Omental fat pad (tissue), 4 donors: Measurements from ENCODE around the gene RAB14. TPM values are rescaled to one million over a fixed set of nuclear protein-coding genes. Genes with fewer than 3 reads are reported as not detected.

Experiments
- ATAC-seq: fragments of 150-250 bp; one replicate; pipeline ENCODE4 v1.9.1; 2016; ENCODE audit warnings: mild to moderate bottlenecking, moderate library complexity; ENCODE audit not compliant: low FRiP score
- DNase-seq: peaks from one replicate; pipeline ENCODE4 v3.0.0-alpha.2; 2019; ENCODE audit warnings: low spot score
- total RNA-seq, 4 donors: library from RNA; depleted of rRNA; stranded (reverse); fragments of >200 nt; gene quantifications; one replicate each; pipeline ENCODE4 v1.1.0, GENCODE V29; 2016
- TF ChIP-seq, protein P1 (sequence below), 3 donors: fragments of 450-650 bp; IDR thresholded peaks; one replicate each; pipeline ENCODE4 v1.5.1; 2016 to 2017; ENCODE audit warnings: antibody characterized with exemption in 3 of 3, mild to moderate bottlenecking in 3 of 3, moderate library complexity in 2 of 3

RAB14 gene
- total RNA-seq, 4 donors from 2014 or later, result 31.0 to 44.8 (median 35.6) TPM

DNA sequence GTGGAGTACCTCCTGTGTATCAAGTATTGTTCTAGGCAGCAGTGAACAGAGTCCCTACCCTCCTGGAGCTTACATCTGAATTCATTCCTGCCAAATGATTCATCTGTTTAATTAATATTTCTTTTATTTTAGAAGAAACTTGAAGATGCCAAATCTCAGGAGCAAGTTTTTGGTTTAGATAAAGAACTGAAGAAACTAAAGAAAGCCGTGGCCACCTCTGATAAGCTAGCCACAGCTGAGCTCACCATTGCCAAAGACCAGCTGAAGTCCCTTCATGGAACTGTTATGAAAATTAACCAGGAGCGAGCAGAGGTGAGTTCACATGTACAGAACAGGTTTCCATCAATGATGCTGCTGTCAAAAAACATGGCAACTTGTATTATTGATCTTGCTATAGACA lies 57.9 kb downstream of the RAB14 start:
- TF ChIP-seq, protein P1, sequence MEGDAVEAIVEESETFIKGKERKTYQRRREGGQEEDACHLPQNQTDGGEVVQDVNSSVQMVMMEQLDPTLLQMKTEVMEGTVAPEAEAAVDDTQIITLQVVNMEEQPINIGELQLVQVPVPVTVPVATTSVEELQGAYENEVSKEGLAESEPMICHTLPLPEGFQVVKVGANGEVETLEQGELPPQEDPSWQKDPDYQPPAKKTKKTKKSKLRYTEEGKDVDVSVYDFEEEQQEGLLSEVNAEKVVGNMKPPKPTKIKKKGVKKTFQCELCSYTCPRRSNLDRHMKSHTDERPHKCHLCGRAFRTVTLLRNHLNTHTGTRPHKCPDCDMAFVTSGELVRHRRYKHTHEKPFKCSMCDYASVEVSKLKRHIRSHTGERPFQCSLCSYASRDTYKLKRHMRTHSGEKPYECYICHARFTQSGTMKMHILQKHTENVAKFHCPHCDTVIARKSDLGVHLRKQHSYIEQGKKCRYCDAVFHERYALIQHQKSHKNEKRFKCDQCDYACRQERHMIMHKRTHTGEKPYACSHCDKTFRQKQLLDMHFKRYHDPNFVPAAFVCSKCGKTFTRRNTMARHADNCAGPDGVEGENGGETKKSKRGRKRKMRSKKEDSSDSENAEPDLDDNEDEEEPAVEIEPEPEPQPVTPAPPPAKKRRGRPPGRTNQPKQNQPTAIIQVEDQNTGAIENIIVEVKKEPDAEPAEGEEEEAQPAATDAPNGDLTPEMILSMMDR (IDR thresholded peaks at IDR 0.05), result no peak
- DNase-seq, result no peak
- no peak for ATAC-seq

DNA sequence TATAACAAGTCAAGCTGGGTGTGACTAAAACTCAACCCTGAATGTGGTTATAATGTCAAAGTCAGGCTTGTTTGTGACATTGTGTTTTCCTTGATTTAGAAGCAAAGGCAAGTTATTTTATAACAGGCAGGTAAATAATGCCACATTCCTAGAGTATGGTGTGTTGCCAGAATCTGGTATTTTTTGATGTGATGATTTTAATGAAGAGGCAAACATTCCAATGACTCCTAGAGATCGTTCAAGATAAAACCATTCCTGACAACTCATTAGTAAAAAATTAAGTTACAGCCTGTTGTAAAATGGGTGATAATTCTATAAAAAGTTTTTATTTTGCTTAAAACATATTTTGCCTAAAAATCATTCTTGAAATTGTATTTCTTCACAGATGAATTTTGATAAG lies 60.0 kb downstream of the RAB14 start:
- DNase-seq (no peak), ATAC-seq (no peak)
- TF ChIP-seq, protein P1 (IDR thresholded peaks at IDR 0.05), result no peak

DNA sequence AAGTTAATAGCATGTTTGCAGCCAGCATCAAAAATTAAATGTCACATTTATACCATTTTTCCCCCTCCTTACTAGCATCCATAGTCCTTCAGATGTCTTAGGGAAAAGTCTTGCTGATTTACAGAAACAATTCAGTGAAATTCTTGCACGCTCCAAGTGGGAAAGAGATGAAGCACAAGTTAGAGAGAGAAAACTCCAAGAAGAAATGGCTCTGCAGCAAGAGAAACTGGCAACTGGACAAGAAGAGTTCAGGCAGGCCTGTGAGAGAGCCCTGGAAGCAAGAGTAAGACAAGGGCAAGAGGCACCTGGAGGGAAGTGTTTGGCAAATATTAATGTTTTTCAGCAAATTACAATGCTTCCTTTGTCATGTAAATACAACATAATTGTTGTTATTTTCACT lies 60.4 kb downstream of the RAB14 start:
- DNase-seq, result no peak
- TF ChIP-seq, protein P1 (IDR thresholded peaks at IDR 0.05), result no peak

DNA sequence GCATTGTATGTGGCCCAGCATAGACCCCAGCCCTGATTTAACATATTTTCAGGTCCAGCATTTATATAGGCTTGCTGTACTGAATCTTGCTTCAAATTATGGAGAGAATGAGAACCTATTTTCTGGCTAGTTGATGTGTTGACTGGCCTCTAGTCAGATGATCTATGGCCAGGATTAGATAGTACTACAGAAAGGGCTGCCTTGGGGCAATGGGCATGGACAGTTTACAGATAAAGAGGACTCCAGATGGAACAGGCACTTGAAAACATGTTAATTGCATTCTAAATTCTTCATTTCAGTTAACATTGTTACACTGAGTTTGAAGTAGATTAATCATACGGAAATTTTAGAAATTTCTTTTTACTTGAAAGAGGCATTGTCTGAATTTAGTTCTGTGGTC lies 61.5 kb downstream of the RAB14 start:
- ATAC-seq, result no peak
- DNase-seq, result no peak
- TF ChIP-seq, protein P1 (IDR thresholded peaks at IDR 0.05), result no peak

More for the DNA sequence above, 60.4 kb downstream of the RAB14 start:
- no peak for ATAC-seq

DNA sequence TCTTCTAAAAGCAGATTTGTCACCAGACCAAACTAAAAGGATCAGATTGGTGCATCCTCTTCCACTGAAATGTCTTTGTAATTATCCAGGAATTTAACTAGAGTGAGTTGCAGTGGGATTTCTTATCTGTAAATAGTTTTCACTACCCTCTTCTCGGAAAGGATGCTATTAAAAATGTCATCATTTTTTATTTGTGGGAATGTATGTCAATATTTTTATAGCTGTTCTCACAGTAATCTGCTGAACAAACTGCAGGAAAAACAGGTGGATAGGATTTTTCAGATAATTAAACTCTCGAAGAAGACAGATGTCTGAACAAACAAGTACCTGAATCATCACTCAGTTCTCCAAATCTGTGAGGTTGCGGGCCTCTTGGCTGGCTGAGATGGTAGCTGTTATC lies 62.7 kb downstream of the RAB14 start:
- ATAC-seq, result no peak
- TF ChIP-seq, protein P1 (IDR thresholded peaks at IDR 0.05), result no peak
- DNase-seq, result no peak

DNA sequence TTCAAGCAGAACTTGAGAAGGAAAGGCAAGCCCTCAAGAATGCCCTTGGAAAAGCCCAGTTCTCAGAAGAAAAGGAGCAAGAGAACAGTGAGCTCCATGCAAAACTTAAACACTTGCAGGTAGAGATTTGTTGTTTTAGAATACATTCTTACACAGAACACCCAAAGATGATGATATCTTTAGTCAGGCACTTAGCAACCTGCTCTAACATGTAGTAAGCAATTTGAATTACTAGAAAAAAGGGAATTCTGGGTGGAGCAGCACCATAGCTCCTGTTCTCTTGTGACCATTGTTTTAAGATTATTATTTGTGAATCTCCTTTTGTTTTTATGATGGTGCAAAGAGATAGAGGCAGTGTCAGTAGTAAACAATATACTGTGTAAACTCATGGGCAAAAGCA lies 63.1 kb downstream of the RAB14 start:
- TF ChIP-seq, protein P1 (IDR thresholded peaks at IDR 0.05), result no peak
- ATAC-seq (no peak), DNase-seq (no peak)

DNA sequence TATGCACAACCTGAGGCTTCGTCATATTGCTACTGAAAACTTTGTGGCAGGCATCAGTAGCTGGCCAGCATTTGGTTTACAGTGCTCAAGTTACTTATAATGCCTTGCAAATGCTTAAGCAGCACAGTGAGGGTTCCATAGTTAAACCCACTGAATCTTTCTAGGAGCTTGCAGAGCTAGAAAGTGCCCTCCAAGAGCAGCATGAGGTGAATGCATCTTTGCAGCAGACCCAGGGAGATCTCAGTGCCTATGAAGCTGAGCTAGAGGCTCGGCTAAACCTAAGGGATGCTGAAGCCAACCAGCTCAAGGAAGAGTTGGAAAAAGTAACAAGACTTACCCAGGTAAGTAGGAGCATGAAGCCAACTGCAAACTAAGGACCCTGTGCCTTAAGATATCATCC lies 66.0 kb downstream of the RAB14 start:
- no peak for ATAC-seq
- TF ChIP-seq, protein P1 (IDR thresholded peaks at IDR 0.05), result no peak
- DNase-seq, result no peak
